SIG-M5 (cell line): ENCODE results near the gene NAE1.
"Not testable (repeated sequence)": the region's sequence is repeated elsewhere in the genome, so short reads cannot be mapped to it uniquely, and the experiment has no call there.

Experiments used
- DNase-seq: peaks from one replicate; lab custom pipeline; 2025; lab: John Stamatoyannopoulos, UW

The NAE1 gene

DNA sequence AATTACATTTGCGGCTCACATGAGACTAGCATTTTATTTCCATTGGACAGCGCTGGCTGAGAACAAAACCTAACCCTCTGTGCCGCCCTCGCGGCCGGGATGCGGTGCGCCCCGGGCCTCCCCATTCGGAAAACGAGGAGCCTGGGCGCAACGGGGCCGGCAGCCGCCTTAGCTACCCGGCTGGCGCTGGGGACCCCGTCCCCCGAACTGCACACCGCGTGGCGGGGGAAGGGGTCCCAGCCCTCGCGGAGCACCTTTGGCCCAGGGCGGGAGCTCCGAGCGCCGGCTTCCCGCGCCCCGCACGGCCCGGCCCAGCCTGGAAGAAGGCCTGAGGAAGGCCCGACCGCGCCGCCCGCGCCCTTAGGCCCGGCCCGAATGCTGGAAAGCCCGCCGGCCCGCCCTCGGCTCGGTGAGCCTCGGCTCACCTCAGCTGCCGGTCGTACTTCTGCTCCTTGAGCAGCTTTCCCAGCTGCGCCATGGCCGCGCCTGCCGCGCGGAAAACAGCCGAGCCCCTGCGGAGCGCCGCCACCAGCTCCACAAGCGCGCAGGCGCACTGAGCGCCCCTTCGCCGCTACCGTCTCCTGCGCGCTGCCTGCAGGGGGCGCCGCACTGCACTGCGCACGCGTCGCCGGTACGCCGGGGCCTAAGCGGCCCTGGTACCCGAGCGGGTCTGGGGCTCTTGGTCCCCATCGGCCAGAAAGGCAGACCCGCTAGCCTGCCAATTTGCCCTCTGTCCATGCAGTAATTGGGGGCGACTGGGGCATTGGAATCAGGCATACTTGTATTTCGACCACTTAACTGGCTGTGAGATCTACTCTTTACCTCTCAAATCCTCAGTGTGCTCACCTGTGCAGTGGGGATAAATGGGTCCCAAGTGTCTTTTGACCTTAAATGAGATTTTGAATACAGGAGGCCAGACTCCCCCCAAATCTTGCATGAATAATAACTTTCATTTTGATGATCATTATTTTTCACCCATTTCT is at the start of gene NAE1:
Gene NAE1 (minus strand): TSS at position 555 of the 983 bp plus-strand sequence. CDS start 77 bp downstream, at position 478.
- no peak for DNase-seq

DNA sequence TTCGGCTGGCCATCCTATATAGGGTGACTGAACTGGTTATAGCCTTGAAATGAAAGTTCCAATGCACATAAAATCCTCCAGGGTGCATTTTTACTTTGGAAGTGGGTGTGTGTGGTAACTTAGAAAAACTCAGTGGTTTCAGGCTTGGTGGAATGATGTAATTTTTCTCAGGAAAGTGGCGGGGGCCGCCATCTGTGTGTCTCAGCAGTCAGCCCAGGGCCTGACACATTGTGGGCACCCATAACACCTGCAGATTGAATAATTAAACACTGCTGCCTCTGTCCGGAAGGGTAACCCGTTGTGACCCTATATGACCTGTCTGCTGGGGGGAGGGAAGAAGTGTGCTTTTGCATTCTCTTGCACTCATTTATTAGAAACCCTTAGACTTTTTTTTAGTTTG is 47.3 kb upstream of the NAE1 start:
- peak; percentile 21 for DNase-seq

DNA sequence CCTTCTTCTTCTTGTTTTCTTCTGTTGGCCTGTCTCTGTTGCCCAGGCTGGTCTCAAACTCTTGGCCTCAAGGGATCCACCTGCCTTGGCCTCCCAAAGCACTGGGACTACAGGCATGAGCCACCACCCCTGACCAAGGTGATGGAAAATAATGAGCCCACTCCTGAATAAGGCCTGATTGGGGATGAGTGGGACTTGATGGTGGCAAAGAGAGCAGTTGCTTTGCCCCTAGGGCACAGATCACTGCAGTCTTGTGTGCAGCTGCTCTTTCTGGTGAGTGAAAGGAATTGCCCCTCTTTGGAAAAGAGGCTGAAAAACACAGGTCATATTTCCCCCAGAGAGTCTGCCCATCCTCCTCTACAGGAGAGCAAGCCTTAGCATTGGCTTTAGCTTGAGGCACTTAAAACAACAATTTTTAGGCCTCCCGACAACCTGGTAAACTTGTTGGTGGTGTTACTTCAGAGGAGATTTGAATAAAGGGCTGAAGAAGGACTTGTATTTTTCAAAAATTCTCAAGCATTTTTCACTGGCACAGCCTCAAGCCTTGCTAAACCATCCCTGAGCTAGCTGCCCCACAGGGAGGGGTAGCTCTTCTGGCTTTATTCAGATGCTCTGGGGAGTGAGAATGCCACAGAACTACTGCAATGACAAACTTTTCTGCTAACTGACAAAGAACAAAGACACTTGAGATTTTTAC is 43.5 kb upstream of the NAE1 start:
- DNase-seq, result no peak

DNA sequence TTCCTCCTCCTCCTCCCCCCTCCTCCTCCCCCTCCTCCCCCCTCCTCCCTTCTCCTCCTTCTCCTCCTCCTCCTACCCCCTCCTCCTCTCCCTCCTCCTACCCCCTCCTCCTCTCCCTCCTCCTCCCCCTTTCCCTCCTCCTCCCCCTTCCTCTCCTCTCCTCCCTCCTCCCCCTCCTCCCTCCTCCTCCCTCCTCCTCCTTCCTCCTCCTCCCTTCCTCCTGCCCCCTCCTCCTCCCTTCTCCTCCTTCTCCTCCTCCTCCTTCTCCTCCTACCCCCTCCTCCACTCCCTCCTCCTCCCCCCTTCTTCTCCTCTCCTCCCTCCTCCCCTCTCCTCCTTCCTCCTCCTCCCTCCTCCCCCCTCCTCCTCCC is 42.9 kb upstream of the NAE1 start:
- DNase-seq, result no peak

DNA sequence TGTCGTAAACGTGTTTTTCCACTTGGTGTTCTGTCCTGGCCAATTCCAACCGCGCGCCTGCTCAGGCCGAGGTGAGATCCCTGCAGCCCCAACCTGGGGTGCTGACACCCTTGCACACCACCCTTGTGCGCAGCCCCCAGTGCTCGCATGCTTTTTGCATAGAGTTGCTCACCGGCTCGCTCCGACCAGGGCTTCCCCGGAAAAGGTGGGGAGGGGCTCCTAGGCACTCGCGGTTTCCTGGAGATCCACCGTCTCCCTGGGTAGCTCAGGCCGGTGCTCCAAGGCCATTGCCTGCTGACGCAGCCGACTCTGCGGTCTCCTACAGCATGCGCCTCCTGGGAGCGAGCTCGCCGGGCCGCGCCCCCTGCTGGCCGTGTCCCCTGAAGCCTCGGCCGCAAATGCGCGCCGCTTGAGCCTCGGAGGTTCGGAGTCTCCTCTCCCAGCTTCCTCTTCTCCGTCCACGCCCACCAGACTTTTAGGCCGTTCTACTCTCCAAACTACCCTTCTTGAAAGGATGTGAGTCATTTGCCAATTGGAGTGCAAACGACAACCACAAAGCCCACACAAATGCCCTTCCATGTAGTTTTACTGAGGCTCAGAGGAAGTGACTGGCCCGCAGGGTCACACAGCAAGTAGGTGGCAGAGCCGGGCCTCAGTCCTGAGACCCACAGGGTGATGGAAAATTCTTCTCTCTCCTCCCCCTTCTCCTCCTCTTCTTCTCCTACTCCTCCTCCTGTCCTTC is 42.3 kb upstream of the NAE1 start:
- DNase-seq, result peak; percentile 99

DNA sequence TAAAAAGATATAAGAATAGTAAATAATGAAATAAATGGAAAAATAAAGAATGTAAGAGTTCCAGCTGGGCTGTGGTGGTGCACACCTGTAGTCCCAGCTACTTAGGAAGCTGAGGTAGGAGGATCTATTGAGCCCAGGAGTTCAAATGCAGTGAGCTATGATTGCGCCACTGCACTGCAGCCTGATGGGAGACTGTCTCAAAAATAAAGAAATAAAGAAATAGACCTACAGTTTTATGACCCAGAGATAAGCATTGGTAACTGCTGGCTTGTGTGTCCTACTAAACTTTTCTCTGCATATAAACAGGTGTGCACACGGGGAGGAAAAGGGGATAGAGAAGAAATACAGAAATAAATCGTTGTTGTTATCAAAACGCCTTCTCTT is 41.8 kb upstream of the NAE1 start:
- no peak for DNase-seq

DNA sequence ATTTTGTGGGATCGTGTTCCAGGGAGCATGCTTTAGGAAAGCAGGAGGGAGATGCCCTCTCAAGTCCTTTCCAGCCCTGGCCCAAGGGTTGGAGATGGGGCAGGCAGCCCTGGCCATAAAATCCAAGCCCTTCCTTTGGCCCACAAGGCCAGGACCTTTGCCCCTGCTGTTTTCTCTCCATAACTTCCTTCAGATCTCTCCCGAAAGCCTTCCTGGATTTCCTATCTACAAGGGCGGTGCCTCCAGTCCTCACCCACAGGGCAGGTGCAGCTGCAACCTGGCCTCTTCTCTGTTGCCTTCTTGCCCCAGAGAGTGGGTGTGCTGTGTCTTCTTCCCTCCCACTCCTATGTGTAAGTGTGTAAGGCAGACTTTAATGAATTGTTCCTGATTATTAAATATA is 41.1 kb upstream of the NAE1 start:
- DNase-seq, result no peak

DNA sequence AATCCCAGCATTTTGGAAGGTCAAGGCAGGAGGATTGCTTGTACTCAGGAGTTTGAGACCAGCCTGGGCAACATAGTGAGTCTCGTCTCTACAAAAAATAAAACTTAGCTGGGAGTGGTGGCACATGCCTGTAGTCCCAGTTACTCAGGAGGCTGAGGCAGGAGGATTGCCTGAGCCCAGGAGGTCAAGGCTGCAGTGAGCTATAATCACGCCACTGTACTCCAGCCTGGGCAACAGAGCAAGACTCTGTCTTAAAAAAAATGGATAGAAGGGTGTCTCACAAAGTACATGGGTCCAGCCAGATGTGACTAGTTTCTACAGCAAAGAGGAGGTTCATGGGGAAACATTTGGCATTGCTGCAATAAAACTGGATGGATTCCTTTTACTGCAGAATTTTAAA is 40.6 kb upstream of the NAE1 start:
- not testable (repeated sequence) for DNase-seq

DNA sequence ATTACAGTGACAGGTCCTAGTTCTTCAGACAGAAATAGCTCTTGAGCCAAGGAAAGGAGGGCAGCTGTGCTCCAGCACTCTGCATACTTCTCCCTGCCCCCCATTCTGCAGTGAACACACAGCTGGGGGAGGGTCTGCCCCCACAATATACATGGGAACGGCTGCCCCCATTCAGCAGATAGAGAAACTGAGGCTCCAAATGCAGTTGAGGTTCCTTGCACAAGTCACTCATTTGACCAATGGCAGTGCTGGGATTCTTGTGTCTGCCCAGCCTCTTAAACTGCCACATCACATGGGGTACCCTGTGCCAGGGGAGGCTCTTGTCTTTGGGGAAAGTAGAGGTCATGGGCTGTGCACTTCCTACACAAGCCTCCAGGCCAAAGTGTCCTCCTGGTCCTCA is 38.6 kb upstream of the NAE1 start:
- DNase-seq, result no peak

DNA sequence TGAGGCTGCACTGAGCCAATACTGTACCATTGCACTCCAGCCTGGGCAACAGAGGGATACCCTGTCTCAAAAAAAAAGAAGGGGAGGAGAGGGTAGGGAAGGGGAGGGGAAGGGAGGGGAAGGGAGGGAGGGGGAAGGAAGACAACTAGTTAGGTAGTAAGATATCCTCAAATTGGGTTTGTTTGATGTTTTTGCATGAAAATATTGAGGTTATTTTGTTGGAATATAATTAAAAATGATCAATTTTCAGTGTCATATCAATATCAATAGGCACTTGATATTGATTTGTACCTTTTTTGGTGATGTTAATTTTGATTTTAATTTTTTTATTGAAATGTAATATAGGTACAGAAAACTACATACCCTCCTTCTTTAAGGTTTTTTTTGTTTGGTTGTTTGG is 32.9 kb upstream of the NAE1 start:
- DNase-seq, result no peak

DNA sequence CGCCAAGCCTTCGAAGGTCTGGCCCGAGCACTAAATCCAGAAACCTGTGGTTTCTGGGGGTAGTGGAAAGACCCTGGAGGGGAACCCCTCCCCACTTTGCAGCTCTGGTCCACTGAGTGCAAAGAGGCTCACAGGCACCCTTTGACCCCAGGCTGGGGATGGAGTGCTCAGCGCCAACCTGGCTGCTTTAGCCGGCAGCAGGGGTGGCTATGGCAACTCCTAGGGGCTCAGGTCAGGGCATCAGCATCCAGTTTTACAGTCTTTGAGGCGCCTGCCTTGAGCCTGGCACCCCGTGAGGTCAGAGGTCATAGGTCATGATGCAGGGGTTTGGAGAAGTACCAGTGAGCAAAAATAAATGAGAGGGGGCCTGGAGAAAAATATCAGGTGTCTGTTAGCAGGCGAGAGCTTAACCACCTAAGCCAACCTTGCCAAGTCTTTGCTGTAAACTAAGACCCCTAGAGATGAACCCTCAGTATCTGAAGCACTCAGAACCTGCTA is 31.3 kb upstream of the NAE1 start:
- no peak for DNase-seq

DNA sequence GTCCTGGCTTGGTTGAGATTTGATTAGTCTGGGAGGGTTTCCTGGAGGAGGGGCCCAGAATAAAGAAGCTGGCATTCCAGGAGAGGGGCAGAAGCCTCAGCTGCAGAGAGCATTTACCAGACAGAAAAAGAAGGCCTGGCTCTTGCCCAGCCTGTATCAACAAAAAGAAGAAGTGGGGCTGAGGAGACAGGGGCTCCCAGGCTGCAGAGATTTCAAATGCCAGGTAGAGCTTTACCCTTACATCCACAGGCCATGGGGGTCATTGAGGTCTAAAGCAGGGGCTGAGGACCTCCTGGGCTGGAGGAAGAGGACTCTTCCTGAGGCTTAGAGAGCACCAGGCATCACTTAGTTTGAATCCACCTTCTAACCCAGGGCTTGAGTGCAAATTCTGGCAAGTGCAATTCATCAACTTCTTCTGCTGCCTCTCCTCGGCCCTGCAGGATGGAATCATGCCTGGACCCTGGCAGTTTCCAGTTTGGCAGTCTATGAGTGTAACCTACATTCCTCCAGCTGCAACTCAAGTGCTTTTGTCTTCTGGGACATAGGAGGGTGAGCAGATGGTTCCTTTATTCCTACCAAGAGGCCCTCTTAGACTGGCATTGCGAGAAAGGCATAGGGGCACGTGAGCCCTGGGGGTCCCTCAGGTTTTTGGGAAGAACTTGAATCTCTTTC is 28.8 kb upstream of the NAE1 start:
- no peak for DNase-seq

DNA sequence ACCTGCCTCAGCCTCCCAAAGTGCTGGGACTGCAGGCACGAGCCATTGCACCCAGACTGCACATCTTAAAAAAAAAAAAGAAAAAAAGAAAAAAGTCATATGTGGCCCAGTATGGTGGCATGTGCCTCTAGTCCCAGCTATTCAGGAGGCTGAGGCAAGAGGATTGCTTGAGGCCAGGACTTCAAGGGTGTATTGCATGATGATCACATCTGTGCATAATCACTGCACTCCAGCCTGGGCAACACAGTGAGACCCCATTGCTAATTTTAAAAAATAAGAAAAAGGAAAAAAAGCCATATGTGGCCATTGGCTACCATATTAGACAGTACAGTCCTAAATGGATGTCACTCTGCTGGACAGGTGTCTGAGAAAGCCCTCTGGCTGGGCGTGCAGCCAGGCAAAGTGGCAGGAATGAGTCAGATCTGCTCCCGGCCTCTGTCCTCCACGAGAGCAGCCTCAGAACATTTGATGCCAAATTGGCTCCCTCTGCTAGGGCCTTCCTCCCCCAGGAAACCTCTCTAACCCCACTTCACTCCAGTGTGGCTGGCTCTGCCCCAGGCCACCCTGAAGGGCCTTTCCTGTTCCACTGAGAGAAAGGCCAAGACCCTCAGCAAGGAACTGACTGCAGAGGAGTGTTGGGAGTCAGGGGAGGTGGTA is 28.1 kb upstream of the NAE1 start:
- no peak for DNase-seq

DNA sequence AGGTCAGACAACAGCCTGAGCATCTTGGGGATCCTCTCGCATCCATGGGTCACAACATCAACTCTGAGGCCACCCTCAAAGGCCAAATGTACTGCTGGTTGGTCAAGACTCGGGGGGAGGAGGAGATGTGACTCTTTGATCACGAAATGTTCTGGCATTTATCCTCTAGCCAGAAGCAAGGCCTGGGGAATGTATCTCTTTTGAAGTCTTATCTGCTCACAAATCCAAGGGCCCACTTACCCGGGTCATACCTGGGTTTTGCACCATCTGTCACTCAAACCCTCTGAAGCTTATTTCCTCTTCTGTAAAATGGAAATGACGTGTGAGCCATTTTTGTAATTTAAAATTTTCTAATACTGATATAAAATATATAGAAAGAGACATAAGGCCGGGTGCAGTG is 26.7 kb upstream of the NAE1 start:
- no peak for DNase-seq

DNA sequence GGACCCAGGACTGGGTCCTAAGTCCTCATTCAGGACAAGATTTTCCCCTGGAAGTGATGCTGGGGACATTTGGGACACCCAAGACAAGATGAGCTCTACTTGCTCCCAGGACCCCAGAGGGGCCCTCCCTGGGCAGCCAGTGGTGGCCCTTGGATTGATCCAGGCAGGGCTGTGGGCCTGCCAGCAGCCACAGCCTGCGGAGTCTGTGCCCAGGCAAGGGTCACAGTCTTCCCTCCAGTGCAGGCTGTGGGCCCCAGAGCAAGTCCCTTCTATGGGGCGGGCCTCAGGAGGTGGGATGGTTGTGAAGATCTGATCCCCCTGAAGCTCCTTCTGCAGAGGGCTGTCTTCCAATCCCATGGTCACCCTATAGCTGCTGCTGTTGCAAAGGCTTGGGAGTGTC is 26.0 kb upstream of the NAE1 start:
- no peak for DNase-seq

DNA sequence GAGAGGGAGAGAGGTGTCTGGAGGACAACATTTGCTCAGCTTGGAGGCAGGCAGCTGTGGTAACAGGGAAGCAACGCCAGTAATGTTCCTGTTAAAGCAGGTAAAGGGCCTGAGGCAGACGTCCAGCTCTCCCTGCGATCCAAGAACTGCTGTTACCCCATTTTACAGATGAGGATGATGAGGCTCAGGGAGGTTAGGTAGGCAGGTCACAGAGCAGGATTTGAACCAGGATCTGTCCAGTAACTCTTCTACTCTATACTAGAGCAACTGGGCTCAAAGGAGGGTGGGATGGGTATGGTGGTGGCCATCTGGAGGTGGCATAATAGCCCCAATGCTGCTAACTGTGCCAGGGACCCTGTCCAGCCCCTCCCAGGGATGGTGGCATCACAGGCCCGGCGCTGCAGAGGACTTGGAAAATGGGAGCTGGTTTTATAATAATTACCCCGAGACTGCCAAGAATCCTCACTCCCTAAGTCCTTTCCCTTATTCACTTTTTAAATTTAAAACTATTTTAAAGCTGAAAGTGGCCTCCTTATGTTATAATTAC is 25.5 kb upstream of the NAE1 start:
- DNase-seq, result no peak

DNA sequence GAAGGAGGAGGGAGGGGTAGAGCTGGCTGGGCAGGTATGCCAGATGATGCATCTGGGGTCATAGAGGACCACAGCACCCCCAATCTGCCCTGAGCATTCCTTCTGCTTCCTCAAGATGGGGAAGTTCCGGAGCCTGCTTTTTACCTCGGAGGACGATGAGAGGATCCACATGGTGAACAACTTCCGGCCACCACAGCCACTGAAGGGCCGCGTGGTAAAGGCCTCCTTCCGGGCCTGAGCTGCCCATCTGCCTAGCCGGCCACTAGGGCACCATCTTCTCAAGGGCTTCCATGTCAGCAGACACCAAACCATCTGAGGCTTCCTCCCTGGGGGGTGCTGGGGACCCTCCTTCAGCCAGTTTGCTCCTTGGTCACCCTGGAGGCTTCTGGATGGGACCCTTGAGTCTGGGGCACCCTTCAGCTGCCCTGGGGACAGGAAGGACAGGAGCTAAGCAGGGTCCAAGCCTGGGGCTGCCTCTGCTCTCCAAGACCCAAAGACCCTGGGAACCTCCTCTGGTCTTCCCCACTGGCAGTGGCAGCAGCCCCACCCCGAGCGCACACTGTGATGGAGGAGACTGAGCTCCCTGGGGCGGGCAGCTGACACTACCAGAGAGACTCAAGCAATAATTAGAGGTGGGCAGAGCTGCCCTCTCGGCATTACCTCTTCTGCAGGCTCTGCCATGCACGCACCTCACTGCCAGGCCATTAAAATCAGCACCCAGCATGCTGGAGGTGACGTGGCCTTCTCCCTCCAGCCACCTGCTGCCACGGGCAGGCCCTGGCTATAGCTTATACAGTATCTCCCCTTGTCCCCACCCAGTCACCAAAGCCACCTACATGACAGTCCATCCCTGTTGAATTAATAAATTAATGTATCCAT is 22.7 kb upstream of the NAE1 start:
- no peak for DNase-seq

DNA sequence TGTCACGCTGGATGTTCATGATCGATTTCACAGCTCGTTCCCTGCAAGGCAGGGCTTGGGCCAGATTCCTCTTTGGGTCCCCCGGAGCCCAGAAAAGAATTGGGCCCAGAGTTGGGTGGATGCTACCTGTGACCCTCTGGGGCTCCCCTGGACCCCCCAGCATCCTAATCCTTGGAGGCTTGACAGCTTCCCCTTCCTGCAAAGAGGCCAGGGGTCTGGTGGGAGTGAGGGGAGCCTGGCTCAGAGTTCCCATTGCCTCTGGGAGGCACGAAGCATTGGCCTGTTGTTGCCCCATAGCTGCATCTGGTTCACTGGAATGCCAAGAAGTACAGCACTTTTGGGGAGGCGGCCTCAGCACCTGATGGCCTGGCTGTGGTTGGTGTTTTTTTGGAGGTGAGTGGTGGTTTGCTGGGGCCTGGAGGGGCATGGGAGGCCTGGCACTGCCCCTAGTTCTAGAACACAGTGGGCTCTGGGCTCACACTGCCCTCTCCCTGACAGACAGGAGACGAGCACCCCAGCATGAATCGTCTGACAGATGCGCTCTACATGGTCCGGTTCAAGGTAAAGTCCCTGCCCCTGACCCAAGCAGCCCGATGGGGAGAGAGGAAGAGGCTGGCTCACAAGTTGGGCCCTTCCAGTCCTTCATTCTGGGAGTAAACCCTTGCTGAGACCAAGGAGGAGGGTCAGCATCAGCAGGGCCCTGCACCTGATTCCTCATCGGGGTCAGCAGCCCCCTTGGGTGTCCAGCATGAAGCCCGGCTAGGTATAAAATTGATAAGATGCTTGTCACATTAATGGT is 20.6 kb upstream of the NAE1 start:
- DNase-seq, result no peak

DNA sequence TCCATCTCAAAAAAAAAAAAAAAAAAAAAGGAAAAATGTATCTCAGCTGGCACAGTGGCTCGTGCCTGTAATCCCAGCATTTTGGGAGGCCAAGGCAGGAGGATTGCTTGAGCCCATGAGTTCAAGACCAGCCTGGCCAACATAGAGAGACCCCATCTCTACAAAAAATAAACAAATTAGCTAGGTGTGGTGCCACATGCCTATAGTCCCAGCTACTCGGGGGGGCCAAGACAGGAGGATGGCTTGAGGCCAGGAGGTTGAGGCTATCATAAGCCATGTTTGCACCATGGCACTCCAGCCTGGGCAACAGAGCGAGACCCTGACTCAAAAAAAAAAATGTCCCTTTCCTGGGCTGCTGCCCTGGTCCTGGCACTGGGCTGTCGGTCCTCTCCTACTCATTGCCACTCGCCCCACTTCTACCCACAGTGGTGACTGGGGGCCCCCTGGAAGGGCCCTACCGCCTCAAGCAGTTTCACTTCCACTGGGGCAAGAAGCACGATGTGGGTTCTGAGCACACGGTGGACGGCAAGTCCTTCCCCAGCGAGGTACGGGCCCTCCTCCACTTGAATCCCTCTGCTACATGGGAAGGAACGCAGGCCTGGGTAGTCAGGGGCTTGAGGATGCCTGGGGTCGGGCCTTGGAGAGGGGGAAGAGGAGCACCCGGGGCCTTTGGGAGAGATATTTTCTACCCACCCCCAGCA is 19.5 kb upstream of the NAE1 start:
- DNase-seq, result no peak
